ENCODE results near the gene ZNF33B. TPM values are rescaled to one million over a fixed set of nuclear protein-coding genes. Genes with fewer than 3 reads are reported as not detected.

The ZNF33B gene
- total RNA-seq, 1 experiment from 2014 or later: 22.7 TPM

- Histone ChIP-seq H2AFZ (ENCODE audit: low read length) (no peak overlapping the region), H3K36me3 (ENCODE audit: insufficient read depth, low read length) (peaks cover 11% of the 10 kb centered on the region; the same call in 1 of the 2 replicates), H3K27me3 (ENCODE audit: low read length) (no peaks in the 10 kb centered on the region), H3K9me3 (ENCODE audit: low read length) (no peaks in the 10 kb centered on the region), H3K4me3 (ENCODE audit: low read length) (no peak overlapping the region), H3K27ac (ENCODE audit: low read length) (no peak overlapping the region), H3K9ac (ENCODE audit: low read length) (no peak overlapping the region), H3K79me2 (ENCODE audit: low read length) (peaks cover 37% of the 10 kb centered on the region), H4K20me1 (ENCODE audit: insufficient read depth, low read depth, low read length) (no peaks in the 10 kb centered on the region), H3K4me1 (ENCODE audit: low read length) (peaks cover 23% of the 10 kb centered on the region), H3K9me2 (replicated peaks; ENCODE audit: insufficient read depth, low read length) (no peaks in the 10 kb centered on the region), H3K4me2 (ENCODE audit: low read depth, low read length, poor library complexity, severe bottlenecking) (no peak overlapping the region)
- no peak for DNase-seq
Measured at GRCh38 chr10:42635098-42635497, 3.3 kb downstream of the ZNF33B start.

- no peak overlapping the region for H2AFZ ChIP-seq (ENCODE audit: low read length)
- H3K27me3 ChIP-seq (ENCODE audit: low read length): no peaks in the 10 kb centered on the region
- H3K79me2 ChIP-seq (ENCODE audit: low read length): peaks cover 34% of the 10 kb centered on the region
- no peak overlapping the region for H3K27ac ChIP-seq (ENCODE audit: low read length)
- H3K4me1 ChIP-seq (ENCODE audit: low read length): peaks cover 9% of the 10 kb centered on the region
- no peaks in the 10 kb centered on the region for H4K20me1 ChIP-seq (ENCODE audit: insufficient read depth, low read depth, low read length)
- H3K9me3 ChIP-seq (ENCODE audit: low read length): no peaks in the 10 kb centered on the region
- H3K4me2 ChIP-seq (ENCODE audit: low read depth, low read length, poor library complexity, severe bottlenecking): no peak overlapping the region
- no peaks in the 10 kb centered on the region for H3K9me2 ChIP-seq (replicated peaks; ENCODE audit: insufficient read depth, low read length)
- H3K9ac ChIP-seq (ENCODE audit: low read length): no peak overlapping the region
- no peak for DNase-seq
- H3K4me3 ChIP-seq (ENCODE audit: low read length): no peak overlapping the region
- H3K36me3 ChIP-seq (ENCODE audit: insufficient read depth, low read length): peaks cover 34% of the 10 kb centered on the region
Measured at GRCh38 chr10:42632564-42632963, 5.8 kb downstream of the ZNF33B start.

- no peak for DNase-seq
- H3K79me2 ChIP-seq (ENCODE audit: low read length): peaks cover 19% of the 10 kb centered on the region
- H4K20me1 ChIP-seq (ENCODE audit: insufficient read depth, low read depth, low read length): no peaks in the 10 kb centered on the region
- H3K9me2 ChIP-seq (replicated peaks; ENCODE audit: insufficient read depth, low read length): no peaks in the 10 kb centered on the region
- no peak overlapping the region for H3K4me2 ChIP-seq (ENCODE audit: low read depth, low read length, poor library complexity, severe bottlenecking)
- H3K36me3 ChIP-seq (ENCODE audit: insufficient read depth, low read length): peaks cover 42% of the 10 kb centered on the region
- H3K9me3 ChIP-seq (ENCODE audit: low read length): no peaks in the 10 kb centered on the region
- H3K4me3 ChIP-seq (ENCODE audit: low read length): no peak overlapping the region
- no peaks in the 10 kb centered on the region for H3K4me1 ChIP-seq (ENCODE audit: low read length)
- H3K27me3 ChIP-seq (ENCODE audit: low read length): no peaks in the 10 kb centered on the region
- no peak overlapping the region for H2AFZ ChIP-seq (ENCODE audit: low read length)
- no peak overlapping the region for H3K9ac ChIP-seq (ENCODE audit: low read length)
- H3K27ac ChIP-seq (ENCODE audit: low read length): no peak overlapping the region
Measured at GRCh38 chr10:42630537-42631134, 7.7 kb downstream of the ZNF33B start.

GRCh38 chr10:42623929-42624328 is 14.4 kb downstream of the ZNF33B start:
- peaks cover 47% of the 10 kb centered on the region for H3K36me3 ChIP-seq (ENCODE audit: insufficient read depth, low read length)
- no peak for DNase-seq

GRCh38 chr10:42618424-42618823 is 19.9 kb downstream of the ZNF33B start:
- H3K79me2 ChIP-seq (ENCODE audit: low read length): 0 out of 2 replicates have a peak, but pooled peaks cover 10% of the 10 kb centered on the region
- no peaks in the 10 kb centered on the region for H4K20me1 ChIP-seq (ENCODE audit: insufficient read depth, low read depth, low read length)
- H3K4me2 ChIP-seq (ENCODE audit: low read depth, low read length, poor library complexity, severe bottlenecking): no peak overlapping the region
- DNase-seq: no peak
- H3K27me3 ChIP-seq (ENCODE audit: low read length): no peaks in the 10 kb centered on the region
- no peak overlapping the region for H3K27ac ChIP-seq (ENCODE audit: low read length)
- no peak overlapping the region for H3K4me3 ChIP-seq (ENCODE audit: low read length)
- H3K9me2 ChIP-seq (replicated peaks; ENCODE audit: insufficient read depth, low read length): no peaks in the 10 kb centered on the region
- no peaks in the 10 kb centered on the region for H3K4me1 ChIP-seq (ENCODE audit: low read length)
- no peak overlapping the region for H3K9ac ChIP-seq (ENCODE audit: low read length)
- H3K9me3 ChIP-seq (ENCODE audit: low read length): no peaks in the 10 kb centered on the region
- H2AFZ ChIP-seq (ENCODE audit: low read length): no peak overlapping the region
- peaks cover 23% of the 10 kb centered on the region for H3K36me3 ChIP-seq (ENCODE audit: insufficient read depth, low read length)

More at GRCh38 chr10:42623929-42624328, 14.4 kb downstream of the ZNF33B start:
- Histone ChIP-seq H3K4me3 (ENCODE audit: low read length) (no peak overlapping the region), H3K9ac (ENCODE audit: low read length) (no peak overlapping the region), H3K27me3 (ENCODE audit: low read length) (no peaks in the 10 kb centered on the region), H2AFZ (ENCODE audit: low read length) (no peak overlapping the region), H3K9me3 (ENCODE audit: low read length) (peaks cover 3% of the 10 kb centered on the region), H3K27ac (ENCODE audit: low read length) (no peak overlapping the region), H3K79me2 (ENCODE audit: low read length) (peaks cover 10% of the 10 kb centered on the region; the same call in 1 of the 2 replicates), H3K4me1 (ENCODE audit: low read length) (no peaks in the 10 kb centered on the region), H3K4me2 (ENCODE audit: low read depth, low read length, poor library complexity, severe bottlenecking) (no peak overlapping the region), H3K9me2 (replicated peaks; ENCODE audit: insufficient read depth, low read length) (no peaks in the 10 kb centered on the region), H4K20me1 (ENCODE audit: insufficient read depth, low read depth, low read length) (no peaks in the 10 kb centered on the region)

GRCh38 chr10:42615419-42615818 is 23.0 kb downstream of the ZNF33B start:
- Histone ChIP-seq H4K20me1 (ENCODE audit: insufficient read depth, low read depth, low read length) (no peaks in the 10 kb centered on the region), H3K9me2 (replicated peaks; ENCODE audit: insufficient read depth, low read length) (no peaks in the 10 kb centered on the region), H3K36me3 (ENCODE audit: insufficient read depth, low read length) (peaks cover 12% of the 10 kb centered on the region), H3K27ac (ENCODE audit: low read length) (no peak overlapping the region), H3K9ac (ENCODE audit: low read length) (no peak overlapping the region), H3K79me2 (ENCODE audit: low read length) (no peaks in the 10 kb centered on the region), H3K4me3 (ENCODE audit: low read length) (no peak overlapping the region), H3K27me3 (ENCODE audit: low read length) (no peaks in the 10 kb centered on the region), H2AFZ (ENCODE audit: low read length) (no peak overlapping the region), H3K4me2 (ENCODE audit: low read depth, low read length, poor library complexity, severe bottlenecking) (no peak overlapping the region), H3K9me3 (ENCODE audit: low read length) (no peaks in the 10 kb centered on the region), H3K4me1 (ENCODE audit: low read length) (no peaks in the 10 kb centered on the region)
- DNase-seq: no peak

- H3K9ac ChIP-seq (ENCODE audit: low read length): no peak overlapping the region
- H3K79me2 ChIP-seq (ENCODE audit: low read length): no peaks in the 10 kb centered on the region
- H3K27ac ChIP-seq (ENCODE audit: low read length): no peak overlapping the region
- H3K9me2 ChIP-seq (replicated peaks; ENCODE audit: insufficient read depth, low read length): no peaks in the 10 kb centered on the region
- H3K27me3 ChIP-seq (ENCODE audit: low read length): no peaks in the 10 kb centered on the region
- no peak for DNase-seq
- peaks cover 23% of the 10 kb centered on the region for H3K36me3 ChIP-seq (ENCODE audit: insufficient read depth, low read length)
- H3K4me2 ChIP-seq (ENCODE audit: low read depth, low read length, poor library complexity, severe bottlenecking): no peak overlapping the region
- H4K20me1 ChIP-seq (ENCODE audit: insufficient read depth, low read depth, low read length): no peaks in the 10 kb centered on the region
- peaks cover 7% of the 10 kb centered on the region; the same call in 1 of the 2 replicates for H3K9me3 ChIP-seq (ENCODE audit: low read length)
- H3K4me3 ChIP-seq (ENCODE audit: low read length): no peak overlapping the region
- H2AFZ ChIP-seq (ENCODE audit: low read length): no peak overlapping the region
- H3K4me1 ChIP-seq (ENCODE audit: low read length): no peaks in the 10 kb centered on the region; the same call in 1 of the 2 replicates
Measured at GRCh38 chr10:42609872-42610271, 28.5 kb downstream of the ZNF33B start.

- Histone ChIP-seq H2AFZ (ENCODE audit: low read length) (no peak overlapping the region), H3K27me3 (ENCODE audit: low read length) (no peaks in the 10 kb centered on the region), H3K9me3 (ENCODE audit: low read length) (peaks cover 31% of the 10 kb centered on the region), H3K4me3 (ENCODE audit: low read length) (no peak overlapping the region), H3K4me2 (ENCODE audit: low read depth, low read length, poor library complexity, severe bottlenecking) (no peak overlapping the region), H3K79me2 (ENCODE audit: low read length) (no peaks in the 10 kb centered on the region), H3K4me1 (ENCODE audit: low read length) (no peaks in the 10 kb centered on the region), H3K9me2 (replicated peaks; ENCODE audit: insufficient read depth, low read length) (no peaks in the 10 kb centered on the region), H3K9ac (ENCODE audit: low read length) (no peak overlapping the region), H3K27ac (ENCODE audit: low read length) (no peak overlapping the region), H4K20me1 (ENCODE audit: insufficient read depth, low read depth, low read length) (no peaks in the 10 kb centered on the region), H3K36me3 (ENCODE audit: insufficient read depth, low read length) (peaks cover 28% of the 10 kb centered on the region)
- DNase-seq: no peak
Measured at GRCh38 chr10:42598249-42598873, 40.0 kb downstream of the ZNF33B start.

Measured in Karpas-422 (cell line).